HL-60 (cell line): Measurements from ENCODE around the gene NDUFV1.

Source experiments
- DNase-seq, 2 experiments: peaks; one replicate each; pipeline ENCODE4 v3.0.0-alpha.2; 2010 to 2020; ENCODE audit warnings: low read depth in 1 of 2, low spot score in 1 of 2
- H3K27ac ChIP-seq: fragments of 250-450 bp; sonication (Bioruptor Pico); replicated peaks from 2 replicates; pipeline ENCODE4 v1.5.1; 2020; ENCODE audit warnings: mild to moderate bottlenecking, moderate library complexity
- H3K27me3 ChIP-seq: fragments of 250-450 bp; sonication (Bioruptor Pico); 2 replicates; pipeline ENCODE4 v1.5.1; 2021; ENCODE audit warnings: mild to moderate bottlenecking, moderate library complexity; ENCODE audit not compliant: insufficient read depth, poor library complexity, severe bottlenecking
- H3K4me3 ChIP-seq: replicated peaks from 2 replicates; pipeline ENCODE4 v1.5.1; 2011; ENCODE audit warnings: mild to moderate bottlenecking, control low read depth, low read length; ENCODE audit not compliant: insufficient read depth
- CTCF ChIP-seq: IDR thresholded peaks from one replicate; pipeline ENCODE4 v1.5.1; 2011; ENCODE audit warnings: low read length, control low read depth, inconsistent platforms; ENCODE audit not compliant: insufficient read depth
- GABPA ChIP-seq: IDR thresholded peaks from 2 replicates; pipeline ENCODE4 v1.6.1; 2012; ENCODE audit warnings: low read depth
- POLR2AphosphoS5 ChIP-seq: IDR thresholded peaks from 2 replicates; pipeline ENCODE4 v1.6.1; 2012; ENCODE audit warnings: low read depth
- REST ChIP-seq: IDR thresholded peaks from 2 replicates; pipeline ENCODE4 v1.6.1; 2012; ENCODE audit warnings: low read depth; ENCODE audit not compliant: insufficient replicate concordance
- SPI1 ChIP-seq: IDR thresholded peaks from 2 replicates; pipeline ENCODE4 v1.6.1; 2012; ENCODE audit warnings: low read depth, mild to moderate bottlenecking, borderline replicate concordance

NDUFV1 gene

GRCh38 chr11:67642173-67643120 lies 35.7 kb downstream of the NDUFV1 start:
- no peaks in the 10 kb centered on the region for H3K27me3 ChIP-seq
- TF ChIP-seq REST: no peak
- TF ChIP-seq POLR2AphosphoS5: no peak
- TF ChIP-seq CTCF: no peak
- TF ChIP-seq SPI1: no peak
- TF ChIP-seq GABPA: no peak
- DNase-seq: no peak
- no peak overlapping the region for H3K4me3 ChIP-seq
- H3K27ac ChIP-seq: no peak overlapping the region

GRCh38 chr11:67644042-67644441 lies 37.3 kb downstream of the NDUFV1 start:
- H3K27me3 ChIP-seq: no peaks in the 10 kb centered on the region
- no peak overlapping the region for H3K27ac ChIP-seq
- no peak overlapping the region for H3K4me3 ChIP-seq
- TF ChIP-seq CTCF (peak; percentile 53), SPI1 (no peak), POLR2AphosphoS5 (no peak)
- no peak for DNase-seq

- no peak for TF ChIP-seq POLR2AphosphoS5
- no peak for TF ChIP-seq SPI1
- no peak for TF ChIP-seq GABPA
- TF ChIP-seq REST: no peak
- TF ChIP-seq CTCF: no peak
- no peaks in the 10 kb centered on the region for H3K27me3 ChIP-seq
- DNase-seq: no peak
- H3K27ac ChIP-seq: no peak overlapping the region
- no peak overlapping the region for H3K4me3 ChIP-seq
Observed at GRCh38 chr11:67644472-67645418, 38.0 kb downstream of the NDUFV1 start.
